ENCODE results near the gene COA7.

DNA sequence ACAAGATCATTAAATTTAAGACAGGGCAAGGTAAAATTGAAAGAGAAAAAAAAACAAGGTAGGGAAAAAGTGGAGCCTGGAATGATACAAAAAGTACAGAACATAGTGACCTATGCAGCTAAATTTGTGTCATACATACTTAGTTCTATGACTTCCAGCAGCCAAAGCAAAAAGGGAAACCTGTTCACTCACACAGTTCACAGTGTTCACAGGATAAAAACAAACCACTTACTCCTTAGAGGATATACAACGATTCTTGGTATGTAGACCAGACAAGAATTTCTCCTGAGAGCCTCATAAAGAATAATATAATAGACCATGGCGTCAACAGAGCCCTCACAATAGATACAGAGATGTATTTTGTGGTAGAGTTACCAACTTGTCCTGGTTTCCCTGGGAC lies 27.5 kb downstream of the COA7 start:
- TF ChIP-seq POLR2AphosphoS5 (IDR thresholded peaks at IDR 0.05) = no peak
- TF ChIP-seq EP300 (IDR thresholded peaks at IDR 0.05; ENCODE audit: low read depth) = no peak
